Keratinocyte (primary cell): ENCODE results near the gene DPH5. TPM values are rescaled to one million over a fixed set of nuclear protein-coding genes. Genes with fewer than 3 reads are reported as not detected.

Source experiments
- DNase-seq: peaks from one replicate; pipeline ENCODE4 v3.0.0-alpha.2; 2011; ENCODE audit warnings: low read depth, missing footprints, low spot score
- FAIRE-seq: peaks from 2 replicates; lab custom pipeline; 2011; peaks lifted over from hg19 to GRCh38; lab: Jason Lieb, UNC
- H2AFZ ChIP-seq: 2 replicates; pipeline ENCODE4 v1.6.0; 2012; ENCODE audit warnings: low read length, control low read depth, inconsistent platforms; ENCODE audit not compliant: control insufficient read depth
- H3K27ac ChIP-seq: 2 replicates; pipeline ENCODE4 v1.5.1; 2011; ENCODE audit warnings: low read length; ENCODE audit not compliant: control insufficient read depth, insufficient read depth
- H3K27me3 ChIP-seq: 3 replicates; pipeline ENCODE4 v1.6.0; 2011; ENCODE audit warnings: low read length; ENCODE audit not compliant: control insufficient read depth, insufficient read depth; ENCODE audit errors: extremely low read depth
- H3K36me3 ChIP-seq, 2 experiments: 2 replicates in 1 of 2; 3 replicates in 1 of 2; pipeline ENCODE4 v1.5.1; 2011; ENCODE audit warnings: low read length in 2 of 2, mild to moderate bottlenecking in 1 of 2; ENCODE audit not compliant: control insufficient read depth in 2 of 2, insufficient read depth in 2 of 2; ENCODE audit errors: extremely low read depth in 1 of 2
- H3K4me1 ChIP-seq: 3 replicates; pipeline ENCODE4 v1.5.1; 2011; ENCODE audit warnings: low read length; ENCODE audit not compliant: control insufficient read depth, insufficient read depth; ENCODE audit errors: extremely low read depth
- H3K4me2 ChIP-seq: 3 replicates; pipeline ENCODE4 v1.6.0; 2011; ENCODE audit warnings: low read depth, low read length; ENCODE audit not compliant: control insufficient read depth, insufficient read depth; ENCODE audit errors: extremely low read depth
- H3K4me3 ChIP-seq, 3 experiments: fragments of 200-600 bp in 1 of 3; sonication (generic) in 1 of 3; 2 replicates in 2 of 3; 3 replicates in 1 of 3; pipeline ENCODE4 v1.5.1; 2011 to 2016; ENCODE audit warnings: low read length in 3 of 3, mild to moderate bottlenecking in 3 of 3, control low read depth in 2 of 3, inconsistent platforms in 1 of 3, low read depth in 1 of 3, mixed read lengths in 1 of 3, mixed run types in 1 of 3, moderate library complexity in 1 of 3; ENCODE audit not compliant: control insufficient read depth in 2 of 3, insufficient read depth in 2 of 3; ENCODE audit errors: extremely low read depth in 1 of 3
- H3K79me2 ChIP-seq: 2 replicates; pipeline ENCODE4 v1.6.0; 2012; ENCODE audit warnings: low read length; ENCODE audit not compliant: control insufficient read depth, insufficient read depth
- H3K9ac ChIP-seq: 3 replicates; pipeline ENCODE4 v1.6.0; 2011; ENCODE audit warnings: low read length; ENCODE audit not compliant: control insufficient read depth, insufficient read depth; ENCODE audit errors: extremely low read depth
- H3K9me1 ChIP-seq: 3 replicates; pipeline ENCODE4 v1.6.0; 2011; ENCODE audit warnings: low read length; ENCODE audit not compliant: control insufficient read depth, insufficient read depth; ENCODE audit errors: extremely low read depth
- H3K9me3 ChIP-seq: 2 replicates; pipeline ENCODE4 v1.5.1; 2012; ENCODE audit warnings: low read depth, low read length; ENCODE audit not compliant: control insufficient read depth
- H4K20me1 ChIP-seq: 3 replicates; pipeline ENCODE4 v1.6.0; 2011; ENCODE audit warnings: low read length; ENCODE audit not compliant: control insufficient read depth, insufficient read depth; ENCODE audit errors: extremely low read depth
- CTCF ChIP-seq, 3 experiments: IDR thresholded peaks in 1 of 3; conservative IDR thresholded peaks in 1 of 3; optimal IDR thresholded peaks in 1 of 3; 2 replicates in 2 of 3; 3 replicates in 1 of 3; pipeline versions ENCODE3 to v1.5.1; 2011; ENCODE audit warnings: low read length in 3 of 3, mild to moderate bottlenecking in 3 of 3, moderate library complexity in 2 of 3, control low read depth in 1 of 3, inconsistent platforms in 1 of 3; ENCODE audit not compliant: insufficient read depth in 2 of 3; ENCODE audit errors: extremely low read depth in 1 of 3
- dilution Hi-C: fragments of 300-500 bp; cut with MboI; formaldehyde crosslinking; loops from one replicate; pipeline ENCODE4 v1.7.0; 2020; ENCODE audit warnings: low sequenced_read_pairs; ENCODE audit not compliant: extremely low pct_ligation_motif_present
- polyA plus RNA-seq, 5 experiments: library from polyadenylated mRNA; depleted of rRNA in 3 of 5; stranded (reverse) in 3 of 5; stranded (forward) in 1 of 5; unstranded in 1 of 5; fragments of >200 nt; gene quantifications; 1 replicate in 1 of 5; 2 replicates in 3 of 5; 3 replicates in 1 of 5; pipeline versions ENCODE4 v1.2.1 to v1.2.3, GENCODE V29; 2011 to 2012; ENCODE audit warnings: missing spikeins in 2 of 5, low read depth in 1 of 5, low replicate concordance in 1 of 5

DPH5 gene
- polyA plus RNA-seq, 1 donor (not counting 4 experiments of a cell fraction or from before 2014, with no cell fraction given): 98.0 TPM

- Histone ChIP-seq H2AFZ (no peak overlapping the region), H3K79me2 (no peaks in the 10 kb centered on the region), H3K27ac (no peak overlapping the region), H3K4me2 (no peak overlapping the region), H3K9me3 (no peaks in the 10 kb centered on the region), H3K27me3 (no peaks in the 10 kb centered on the region), H3K4me3 (no peak overlapping the region), H4K20me1 (no peaks in the 10 kb centered on the region), H3K4me1 (no peaks in the 10 kb centered on the region), H3K36me3 (peaks cover 0 to 3% of the 10 kb centered on the region in 2 experiments), H3K9ac (no peak overlapping the region), H3K9me1 (no peaks in the 10 kb centered on the region)
- DNase-seq: no peak
- TF ChIP-seq CTCF (optimal IDR thresholded peaks at IDR 0.05 in 1 of 3, IDR thresholded peaks at IDR 0.05 in 1 of 3, conservative IDR thresholded peaks at IDR 0.05 in 1 of 3; ENCODE audit: extremely low read depth in 1 of 3, insufficient read depth in 2 of 3, low read length in 3 of 3): no peak
- FAIRE-seq: no peak
- dilution Hi-C loops: no loop called here
Observed at GRCh38 chr1:100941098-100941527, 84.5 kb downstream of the DPH5 start.

Other genes with a start within 250 kb of the DPH5 start
- 10.8 to 20.2 TPM (median 12.6 TPM) in 3 replicates for gene EXTL2, start 130.9 kb downstream of the DPH5 start, polyA plus RNA-seq
- gene SLC30A7, start 129.7 kb downstream of the DPH5 start, polyA plus RNA-seq: 8.0 to 19.9 TPM (median 15.1 TPM) in 3 replicates
- 2.0 to 10.7 TPM (median 3.1 TPM) in 3 replicates for gene S1PR1, start 211.2 kb upstream of the DPH5 start, polyA plus RNA-seq